ELR (cell line): Measurements from ENCODE around the gene APPL2.
"Not testable (repeated sequence)": the region's sequence is repeated elsewhere in the genome, so short reads cannot be mapped to it uniquely, and the experiment has no call there.

Source experiments
- DNase-seq: peaks from one replicate; pipeline ENCODE4 v3.0.0-alpha.2; 2015; ENCODE audit warnings: low read depth

APPL2 gene

DNA sequence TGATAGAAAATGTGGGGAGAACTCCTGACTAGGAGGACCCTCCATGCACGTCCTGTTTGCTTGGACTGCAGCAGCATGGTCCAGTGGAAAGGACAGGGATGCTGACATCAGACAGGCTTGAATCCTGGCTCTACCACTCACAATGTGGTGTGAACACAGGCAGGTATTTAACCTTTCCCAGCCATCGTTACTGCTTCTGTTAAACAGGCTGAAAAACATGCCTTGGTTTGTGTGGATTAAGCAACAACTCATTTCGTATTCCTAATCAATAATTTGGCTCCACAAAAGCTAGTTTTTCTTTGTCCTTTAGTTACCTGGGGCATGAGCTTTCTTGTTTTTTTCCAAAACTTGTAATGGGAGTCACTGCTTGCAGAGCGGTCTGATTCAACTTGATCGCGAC lies 41.0 kb downstream of the APPL2 start:
- DNase-seq = no peak

GRCh38 chr12:105192624-105193225 lies 43.2 kb downstream of the APPL2 start:
- DNase-seq = no peak

DNA sequence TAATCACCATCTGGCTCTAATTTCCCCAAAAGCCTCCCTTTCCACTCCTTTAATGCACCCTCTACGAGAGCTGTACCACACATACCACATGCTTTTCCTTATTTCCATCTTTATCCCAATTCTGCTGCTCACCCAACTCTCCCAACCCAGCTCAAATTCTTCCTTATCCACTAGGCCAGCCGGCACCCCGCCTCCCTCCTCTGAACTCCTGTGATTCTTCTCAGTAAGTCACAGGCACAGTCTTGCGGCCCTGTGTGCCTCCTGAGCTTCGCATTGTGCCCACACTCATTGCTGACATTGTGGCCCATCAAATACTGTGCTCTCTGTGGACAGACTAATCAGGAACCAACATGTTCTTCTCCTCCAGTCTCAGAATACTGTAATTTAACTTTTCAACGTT lies 45.4 kb downstream of the APPL2 start:
- DNase-seq = no peak

DNA sequence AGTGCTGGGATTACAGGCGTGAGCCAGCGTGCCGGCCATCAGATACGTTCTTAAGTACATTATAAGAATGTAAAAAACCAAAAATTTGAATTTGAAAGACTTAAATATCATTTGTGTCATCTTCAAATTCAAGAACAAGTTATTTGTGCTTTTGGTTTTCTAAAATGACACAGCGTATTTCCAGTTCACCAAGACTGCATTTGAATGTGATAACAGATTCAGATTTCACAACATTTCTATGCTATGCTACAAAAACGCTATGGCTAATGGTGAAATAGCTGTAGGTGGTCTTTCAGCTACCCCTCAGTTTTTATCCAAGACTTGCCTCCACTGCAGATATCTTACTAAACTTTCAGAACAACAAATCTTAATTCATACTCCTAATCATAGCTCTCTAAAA lies 46.7 kb downstream of the APPL2 start:
- DNase-seq = no peak

DNA sequence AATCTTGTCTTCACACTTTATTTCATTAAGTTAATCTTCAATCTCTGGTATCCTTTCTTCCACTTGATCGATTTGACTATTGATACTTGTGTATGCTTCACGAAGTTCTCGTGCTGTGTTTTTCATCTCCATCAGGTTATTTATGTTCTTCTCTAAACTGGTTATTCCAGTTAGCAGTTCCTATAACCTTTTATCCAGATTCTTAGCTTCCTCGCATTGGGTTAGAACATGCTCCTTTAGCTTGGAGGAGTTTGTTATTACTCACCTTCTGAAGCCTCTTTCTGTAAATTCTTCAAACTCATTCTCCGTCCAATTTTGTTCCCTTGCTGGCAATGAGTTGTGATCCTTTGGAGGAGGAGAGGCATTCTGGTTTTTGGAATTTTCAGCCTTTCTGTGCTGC lies 52.0 kb downstream of the APPL2 start:
- DNase-seq = not testable (repeated sequence)

DNA sequence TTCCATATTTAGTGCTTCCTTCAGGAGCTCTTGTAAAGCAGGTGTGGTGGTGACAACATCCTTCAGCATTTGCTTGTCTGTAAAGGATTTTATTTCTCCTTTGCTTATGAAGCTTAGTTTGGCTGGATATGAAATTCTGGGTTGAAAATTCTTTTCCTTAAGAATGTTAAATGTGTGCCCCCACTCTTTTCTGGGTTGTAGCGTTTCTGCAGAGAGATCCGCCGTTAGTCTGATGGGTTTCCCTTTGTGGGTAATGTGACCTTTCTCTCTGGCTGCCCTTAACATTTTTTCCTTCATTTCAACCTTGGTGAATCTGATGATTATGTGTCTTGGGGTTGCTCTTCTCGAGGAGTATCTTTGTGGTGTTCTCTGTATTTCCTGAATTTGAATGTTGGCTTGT lies 52.6 kb downstream of the APPL2 start:
- not testable (repeated sequence) for DNase-seq

DNA sequence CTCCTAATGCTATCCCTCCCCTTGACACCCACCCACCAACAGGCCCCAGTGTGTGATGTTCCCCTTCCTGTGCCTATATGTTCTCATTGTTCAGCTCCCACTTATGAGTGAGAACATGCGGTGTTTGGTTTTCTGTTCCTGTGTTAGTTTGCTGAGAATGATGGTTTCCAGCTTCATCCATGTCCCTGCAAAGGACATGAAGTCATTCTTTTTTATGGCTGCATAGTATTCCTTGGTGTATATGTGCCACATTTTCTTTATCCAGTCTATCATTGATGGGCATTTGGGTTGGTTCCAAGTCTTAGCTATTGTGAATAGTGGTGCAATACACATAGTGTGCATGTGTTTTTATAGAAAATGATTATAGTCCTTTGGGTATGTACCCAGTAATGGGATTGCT lies 56.9 kb downstream of the APPL2 start:
- DNase-seq = not testable (repeated sequence)

GRCh38 chr12:105177208-105177607 lies 58.8 kb downstream of the APPL2 start:
- DNase-seq = no peak

DNA sequence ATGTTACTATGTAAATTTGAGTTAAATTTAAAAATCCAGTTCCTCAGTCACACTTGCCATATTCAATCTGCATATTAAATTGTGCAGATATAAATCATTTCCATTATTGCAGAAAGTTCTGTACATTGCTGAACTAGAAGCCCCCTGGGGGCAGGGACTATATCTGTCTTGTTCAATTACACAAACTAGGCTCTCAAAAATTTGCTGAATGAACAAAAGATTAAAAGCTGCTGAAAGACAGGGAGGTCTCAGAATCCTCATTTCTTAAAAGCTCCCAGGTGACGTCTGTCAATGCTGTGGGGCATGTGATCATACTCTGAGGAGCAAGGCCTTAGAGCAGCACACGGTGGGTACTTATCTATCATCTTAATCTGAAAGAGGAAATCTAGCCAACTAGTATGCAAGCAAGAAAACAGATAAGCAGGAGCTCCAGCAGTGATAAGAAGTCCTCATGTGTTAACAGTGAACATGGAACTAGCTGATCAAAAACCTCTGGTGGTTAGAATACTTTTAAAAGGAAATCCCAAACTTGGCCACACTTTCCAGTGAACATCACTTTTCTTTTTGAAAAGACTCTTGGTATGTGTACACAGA lies 60.5 kb downstream of the APPL2 start:
- DNase-seq = no peak

- no peak for DNase-seq
Observed at GRCh38 chr12:105171691-105172436, 64.1 kb downstream of the APPL2 start.

DNA sequence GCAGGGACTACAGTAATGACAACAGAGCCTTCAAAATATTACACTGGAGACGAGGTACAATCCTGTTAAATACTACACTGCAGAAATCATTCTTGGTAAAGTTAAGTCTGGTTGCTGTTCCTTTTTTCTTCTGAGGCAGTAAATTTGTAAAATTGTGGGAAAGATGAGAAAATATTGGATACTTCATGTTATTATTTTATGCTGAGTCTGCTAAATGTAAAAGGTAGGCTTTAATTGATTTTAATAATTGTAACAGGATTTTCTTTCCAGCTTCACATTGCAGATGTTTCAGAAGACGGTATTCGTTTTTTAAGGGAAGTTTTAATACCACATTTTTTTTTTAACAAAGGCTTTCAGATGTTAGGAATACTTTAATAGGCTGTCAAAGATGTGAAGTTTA lies 65.8 kb downstream of the APPL2 start:
- DNase-seq = no peak

- DNase-seq = no peak
Observed at GRCh38 chr12:105168006-105168405, 68.0 kb downstream of the APPL2 start.

DNA sequence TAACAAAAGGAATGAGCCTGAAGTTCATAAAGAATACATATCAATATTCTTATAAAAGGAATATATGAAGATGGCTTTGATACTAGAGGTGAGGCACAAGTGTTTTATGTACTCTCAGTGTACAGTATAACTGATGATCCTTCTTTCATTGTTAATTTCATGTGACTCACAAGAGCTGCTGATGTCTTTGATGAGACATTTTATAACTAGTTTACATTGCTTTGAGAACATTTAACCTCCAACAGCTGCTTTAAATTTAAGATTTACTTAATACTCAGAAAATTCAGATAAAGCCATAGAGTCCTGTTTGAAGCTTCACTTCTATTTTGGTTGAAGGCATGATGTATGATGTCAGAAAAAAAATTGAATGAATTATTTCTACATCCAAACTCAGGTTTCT lies 68.6 kb downstream of the APPL2 start:
- DNase-seq = no peak

DNA sequence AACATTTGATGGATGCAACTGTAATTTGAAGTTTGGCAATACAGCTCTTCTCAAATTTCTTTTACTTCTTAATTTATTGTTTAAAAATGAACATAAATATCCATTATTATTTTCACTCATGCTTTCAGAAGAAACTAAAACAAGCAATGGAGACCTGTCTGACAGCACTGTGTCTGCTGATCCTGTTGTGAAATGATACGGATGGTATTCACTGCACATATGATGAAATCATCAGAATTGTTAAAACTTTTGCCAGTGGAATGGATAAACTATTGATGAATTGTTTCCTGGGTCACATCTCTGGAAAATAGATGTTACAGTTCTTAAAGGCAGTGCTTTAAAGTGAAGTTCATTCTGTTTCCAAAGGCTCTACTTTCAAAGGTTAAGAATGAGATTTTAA lies 69.2 kb downstream of the APPL2 start:
- no peak for DNase-seq

DNA sequence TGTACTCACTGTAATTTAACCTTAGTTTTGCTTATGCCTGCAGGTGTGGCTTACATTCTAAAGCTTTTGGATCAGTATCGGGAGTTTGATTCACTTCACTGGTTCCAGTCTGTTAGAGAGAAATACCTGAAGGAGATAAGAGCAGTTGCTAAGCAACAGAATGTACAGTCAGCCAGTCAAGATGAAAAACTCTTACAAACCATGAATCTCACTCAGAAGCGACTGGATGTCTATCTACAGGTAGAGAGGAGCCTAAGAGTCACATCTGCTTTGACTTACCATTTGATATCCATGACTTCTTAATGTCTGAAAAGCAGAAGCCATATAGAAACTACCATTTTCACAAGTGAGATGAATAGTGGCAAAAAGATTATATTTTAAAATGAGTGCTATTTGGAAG lies 71.9 kb downstream of the APPL2 start:
- no peak for DNase-seq

GRCh38 chr12:105162174-105162573 lies 73.8 kb downstream of the APPL2 start:
- DNase-seq = no peak

GRCh38 chr12:105158876-105159275 lies 77.1 kb downstream of the APPL2 start:
- no peak for DNase-seq

DNA sequence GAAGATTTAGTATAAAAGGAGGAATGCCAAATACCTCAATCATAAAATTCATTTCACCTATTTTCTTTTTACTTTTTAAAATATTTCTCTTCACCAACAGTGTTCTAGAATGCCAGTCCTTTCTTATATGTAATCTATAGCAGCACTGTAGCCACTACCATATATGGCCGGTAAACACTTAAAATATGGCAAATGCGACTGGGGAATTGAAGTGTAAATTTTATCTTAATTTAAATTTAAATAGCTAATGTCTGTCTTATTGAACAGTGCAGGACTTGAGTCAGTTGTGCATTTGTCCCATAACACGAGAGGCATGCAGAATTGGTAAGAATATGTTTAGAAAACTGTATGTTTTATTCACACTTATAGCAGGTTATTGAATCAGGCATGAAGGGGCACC lies 78.4 kb downstream of the APPL2 start:
- no peak for DNase-seq

- DNase-seq = no peak
Observed at GRCh38 chr12:105156260-105156659, 79.7 kb downstream of the APPL2 start.

GRCh38 chr12:105142259-105142658 lies 93.7 kb downstream of the APPL2 start:
- DNase-seq = no peak

- DNase-seq = no peak
Observed at GRCh38 chr12:105141320-105141922, 94.6 kb downstream of the APPL2 start.

GRCh38 chr12:105138248-105138647 lies 97.7 kb downstream of the APPL2 start:
- DNase-seq = no peak
